OCI-LY7 (cell line): Measurements from ENCODE around the gene MDFIC. TPM values are rescaled to one million over a fixed set of nuclear protein-coding genes. Genes with fewer than 3 reads are reported as not detected.

Source experiments
- BruUV-seq: library from RNA; stranded (reverse); fragments of 400-500 nt; replicated peaks from 2 replicates; lab custom pipeline; 2021; lab: Mats Ljungman, UMichigan
- CTCF ChIA-PET: fragments of 300-600 bp; sonication (Branson Sonifier 250); formaldehyde crosslinking; loops from one replicate; lab custom pipeline; 2022; ENCODE audit warnings: antibody characterized with exemption; ENCODE audit not compliant: unreplicated experiment; lab: Charles Lee
- POLR2A ChIA-PET: fragments of 300-600 bp; sonication (Branson Sonifier 250); formaldehyde crosslinking; loops from one replicate; lab custom pipeline; 2022; ENCODE audit warnings: antibody characterized with exemption; lab: Charles Lee
- DNase-seq: peaks from one replicate; pipeline ENCODE4 v3.0.0-alpha.2; 2015; ENCODE audit warnings: low spot score
- H2AFZ ChIP-seq: fragments of 200-600 bp; sonication (generic), shearing (Covaris generic); 2 replicates; pipeline ENCODE4 v1.6.1; 2014; ENCODE audit warnings: mild to moderate bottlenecking, antibody characterized with exemption, low read length, moderate library complexity
- H3K27ac ChIP-seq: fragments of 200-600 bp; sonication (generic); 2 replicates; pipeline ENCODE4 v1.5.1; 2014; ENCODE audit warnings: mixed run types, low read depth, mild to moderate bottlenecking, moderate library complexity, low read length, inconsistent platforms; ENCODE audit not compliant: poor library complexity, severe bottlenecking
- H3K36me3 ChIP-seq: fragments of 200-600 bp; sonication (generic); 2 replicates; pipeline ENCODE4 v1.6.1; 2014; ENCODE audit warnings: mild to moderate bottlenecking, antibody characterized with exemption, low read length, moderate library complexity, mixed read lengths; ENCODE audit not compliant: insufficient read depth
- H3K4me1 ChIP-seq: fragments of 200-600 bp; sonication (generic); 2 replicates; pipeline ENCODE4 v1.5.1; 2014; ENCODE audit warnings: mild to moderate bottlenecking, low read length; ENCODE audit not compliant: insufficient read depth, poor library complexity, severe bottlenecking
- H3K4me2 ChIP-seq: fragments of 200-600 bp; sonication (generic); 2 replicates; pipeline ENCODE4 v1.6.1; 2014; ENCODE audit warnings: mild to moderate bottlenecking, low read length
- H3K4me3 ChIP-seq: fragments of 200-600 bp; sonication (generic); 2 replicates; pipeline ENCODE4 v1.5.1; 2014; ENCODE audit warnings: mild to moderate bottlenecking, low read depth, low read length; ENCODE audit not compliant: poor library complexity, severe bottlenecking
- H3K79me2 ChIP-seq: fragments of 200-600 bp; sonication (generic); 2 replicates; pipeline ENCODE4 v1.6.1; 2016; ENCODE audit warnings: low read depth, mild to moderate bottlenecking, low read length, moderate library complexity, mixed read lengths; ENCODE audit not compliant: insufficient read depth
- H3K9me2 ChIP-seq: fragments of 200-600 bp; sonication (generic); 2 replicates; pipeline ENCODE4 v1.6.1; 2016; ENCODE audit warnings: mild to moderate bottlenecking, low read length, mixed read lengths; ENCODE audit not compliant: insufficient read depth
- H3K9me3 ChIP-seq: fragments of 200-600 bp; sonication (generic); 2 replicates; pipeline ENCODE4 v1.6.1; 2014; ENCODE audit warnings: mild to moderate bottlenecking, mixed run types, low read length, mixed read lengths
- H4K20me1 ChIP-seq: fragments of 200-600 bp; sonication (generic); 2 replicates; pipeline ENCODE4 v1.6.1; 2014; ENCODE audit warnings: mild to moderate bottlenecking, antibody characterized with exemption, low read length, moderate library complexity, mixed read lengths; ENCODE audit not compliant: insufficient read depth
- CTCF ChIP-seq: fragments of 200-600 bp; sonication (generic); conservative IDR thresholded peaks from 2 replicates; pipeline ENCODE4 v1.5.1; 2014; ENCODE audit warnings: mild to moderate bottlenecking, antibody characterized with exemption, low read length, moderate library complexity, mixed read lengths
- EZH2phosphoT487 ChIP-seq: fragments of 200-600 bp; sonication (generic); IDR thresholded peaks from 2 replicates; pipeline ENCODE4 v1.6.1; 2018; ENCODE audit warnings: low read depth, borderline replicate concordance, mild to moderate bottlenecking, mixed run types, antibody characterized with exemption, low read length, moderate library complexity, mixed read lengths
- intact Hi-C: fragments of 100-400 bp; cut with micrococcal nuclease; formaldehyde crosslinking; loops from one replicate; pipeline ENCODE4 v1.10.0; 2022; ENCODE audit not compliant: unreplicated experiment
- total RNA-seq, 2 experiments: library from RNA; depleted of rRNA in 1 of 2; stranded (reverse); fragments of >200 nt in 1 of 2; shearing (Covaris generic) in 1 of 2; gene quantifications; 2 replicates each; pipeline ENCODE4 v1.2.3, GENCODE V29; 2014 to 2022

The MDFIC gene
- total RNA-seq, 2 experiments from 2014 or later, result not detected

- H3K4me3 ChIP-seq, result no peak overlapping the region
- H3K4me2 ChIP-seq, result no peak overlapping the region
- no peaks in the 10 kb centered on the region for H3K9me3 ChIP-seq
- H3K9me2 ChIP-seq, result no peaks in the 10 kb centered on the region
- BruUV-seq, result no TSS peak
- TF ChIP-seq EZH2phosphoT487, result no peak
- TF ChIP-seq CTCF, result no peak
- H3K79me2 ChIP-seq, result no peaks in the 10 kb centered on the region
- H3K27ac ChIP-seq, result no peak overlapping the region
- ChIA-PET CTCF (no interaction called here), POLR2A (no interaction called here)
- no peaks in the 10 kb centered on the region for H3K36me3 ChIP-seq
- no peaks in the 10 kb centered on the region for H4K20me1 ChIP-seq
- H2AFZ ChIP-seq, result no peak overlapping the region
- H3K4me1 ChIP-seq, result no peaks in the 10 kb centered on the region
- no peak for DNase-seq
- intact Hi-C loops, result no loop called here
Measured at GRCh38 chr7:114988755-114989375, 67.0 kb downstream of the MDFIC start.

DNA sequence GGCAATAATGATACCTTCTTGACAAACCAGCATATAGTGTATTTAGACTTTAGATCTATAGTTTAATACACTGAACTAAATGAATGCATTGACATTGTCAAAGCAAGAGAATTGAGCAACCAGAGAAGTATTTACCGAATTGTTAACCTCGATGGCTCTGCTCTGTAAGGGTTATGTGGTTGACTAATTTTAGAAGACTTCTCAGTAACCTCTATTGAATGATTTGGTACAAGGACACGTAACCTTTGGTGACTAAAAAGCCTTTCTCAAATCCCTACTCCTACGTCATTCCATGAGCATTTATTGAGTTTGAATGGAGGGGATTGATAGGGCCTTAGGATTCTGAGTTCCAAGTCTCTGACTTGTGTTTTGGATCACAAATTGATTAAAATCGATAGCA lies 67.6 kb downstream of the MDFIC start:
- no TSS peak for BruUV-seq
- no peaks in the 10 kb centered on the region for H3K4me1 ChIP-seq
- H3K4me2 ChIP-seq, result no peak overlapping the region
- intact Hi-C loops, result no loop called here
- no peaks in the 10 kb centered on the region for H3K36me3 ChIP-seq
- H3K9me3 ChIP-seq, result no peaks in the 10 kb centered on the region
- no peak for DNase-seq
- H3K4me3 ChIP-seq, result no peak overlapping the region
- TF ChIP-seq EZH2phosphoT487 (no peak), CTCF (no peak)
- ChIA-PET POLR2A (interaction anchor here (0.7 kb wide), 1 partner anchor 15 kb away, joined by 3 read pairs; no protein-coding TSS in a partner anchor), CTCF (no interaction called here)
- H3K79me2 ChIP-seq, result no peaks in the 10 kb centered on the region
- no peak overlapping the region for H2AFZ ChIP-seq
- H4K20me1 ChIP-seq, result no peaks in the 10 kb centered on the region
- no peak overlapping the region for H3K27ac ChIP-seq
- no peaks in the 10 kb centered on the region for H3K9me2 ChIP-seq

DNA sequence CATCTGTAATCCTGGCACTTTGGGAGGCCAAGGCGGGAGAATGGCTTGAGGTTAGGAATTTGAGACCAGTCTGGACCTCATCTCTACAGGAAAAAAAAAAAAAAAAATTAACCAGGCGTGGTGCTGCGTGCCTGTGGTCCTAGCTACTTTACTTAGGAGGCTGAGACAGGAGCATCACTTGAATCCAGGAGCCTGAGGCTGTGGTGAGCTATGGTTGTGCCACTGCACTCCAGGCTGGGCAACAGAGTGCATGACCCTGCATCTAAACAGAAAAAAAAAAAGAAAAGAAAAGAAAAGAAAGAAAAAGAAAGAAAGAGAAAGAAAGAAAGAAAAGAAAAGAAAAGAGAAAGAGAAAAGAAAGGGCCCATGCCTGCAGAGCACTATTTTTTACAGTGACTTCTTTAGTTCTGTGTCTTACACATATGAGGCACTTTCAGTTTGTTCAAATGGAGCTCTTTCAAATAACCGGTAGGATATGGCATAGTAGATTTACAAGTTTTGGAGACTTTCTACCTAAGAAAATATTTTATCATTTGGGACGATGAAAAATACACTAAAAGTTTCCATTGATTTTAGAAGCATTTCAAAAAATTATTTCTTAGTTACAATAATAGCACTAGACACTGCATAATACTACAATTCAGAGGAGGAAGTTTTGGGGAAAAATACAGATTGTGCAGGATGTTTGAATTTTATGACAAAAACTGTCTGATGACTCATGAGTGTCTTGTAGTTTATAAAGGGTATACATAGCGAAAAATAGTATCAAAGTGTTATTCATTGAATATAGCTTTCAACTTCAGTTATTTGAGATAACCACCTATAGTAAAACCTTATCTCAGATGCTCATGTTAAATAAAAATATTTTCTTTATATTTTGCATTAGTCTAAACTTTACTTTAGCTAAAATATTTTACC lies 75.9 kb downstream of the MDFIC start:
- ChIA-PET CTCF (no interaction called here), POLR2A (no interaction called here)
- Histone ChIP-seq H2AFZ (no peak overlapping the region), H3K27ac (no peak overlapping the region), H3K4me1 (no peaks in the 10 kb centered on the region), H3K4me3 (no peak overlapping the region), H3K79me2 (no peaks in the 10 kb centered on the region), H4K20me1 (no peaks in the 10 kb centered on the region), H3K4me2 (no peak overlapping the region), H3K9me3 (no peaks in the 10 kb centered on the region), H3K36me3 (no peaks in the 10 kb centered on the region), H3K9me2 (no peaks in the 10 kb centered on the region)
- no TSS peak for BruUV-seq
- intact Hi-C loops, result no loop called here
- TF ChIP-seq EZH2phosphoT487, result no peak
- TF ChIP-seq CTCF, result no peak
- no peak for DNase-seq
